ENCODE results near the gene ZNF827.

Gene ZNF827

DNA sequence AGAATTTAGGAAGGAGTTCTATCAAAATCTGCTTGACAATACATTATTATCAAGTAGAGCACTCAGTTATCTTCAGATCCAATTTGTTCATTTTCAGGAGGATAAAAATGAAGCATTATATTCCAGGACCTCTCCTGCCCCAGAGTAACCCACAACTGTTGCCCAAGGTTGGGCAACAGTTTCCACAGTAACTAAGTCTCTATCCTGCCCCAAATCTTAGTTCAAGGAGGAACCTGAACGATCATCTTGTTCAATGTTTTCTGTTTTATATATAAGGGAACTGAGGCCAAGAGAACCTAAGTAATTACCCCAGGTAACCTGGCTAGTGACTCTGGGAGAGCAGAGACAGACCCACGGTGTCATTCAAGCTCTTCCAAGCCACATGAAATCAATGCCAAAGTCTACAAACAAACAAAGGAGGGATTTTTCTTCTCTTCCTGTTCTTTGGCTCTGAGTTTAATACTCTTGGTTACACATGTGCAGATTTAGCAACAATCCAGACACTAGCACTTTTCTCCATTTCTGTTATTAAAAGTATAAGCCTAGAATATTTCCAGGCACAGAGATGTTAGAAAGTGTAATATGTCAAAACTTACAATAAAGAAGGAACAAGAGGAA is 153.1 kb downstream of the ZNF827 start:
- DNase-seq = no peak

DNA sequence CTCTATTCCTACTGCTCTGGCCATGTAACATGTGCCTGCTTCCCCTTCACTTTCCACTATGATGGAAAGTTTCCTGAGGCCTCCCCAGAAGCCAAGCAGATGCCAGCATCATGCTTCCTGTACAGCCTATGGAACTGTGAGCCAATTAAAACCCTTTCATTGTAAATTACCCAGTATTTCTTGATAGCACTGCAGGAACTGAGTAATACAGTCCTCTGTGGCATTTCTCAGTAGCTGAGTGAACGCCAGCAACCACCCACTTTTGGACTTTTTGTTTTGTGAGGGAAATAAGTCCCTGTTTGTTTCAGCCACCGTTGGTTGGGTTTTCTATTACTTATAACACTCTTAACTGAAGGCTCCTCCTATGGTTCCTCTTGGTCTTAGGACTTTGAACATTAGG is 154.6 kb downstream of the ZNF827 start:
- DNase-seq = peak; percentile 46

DNA sequence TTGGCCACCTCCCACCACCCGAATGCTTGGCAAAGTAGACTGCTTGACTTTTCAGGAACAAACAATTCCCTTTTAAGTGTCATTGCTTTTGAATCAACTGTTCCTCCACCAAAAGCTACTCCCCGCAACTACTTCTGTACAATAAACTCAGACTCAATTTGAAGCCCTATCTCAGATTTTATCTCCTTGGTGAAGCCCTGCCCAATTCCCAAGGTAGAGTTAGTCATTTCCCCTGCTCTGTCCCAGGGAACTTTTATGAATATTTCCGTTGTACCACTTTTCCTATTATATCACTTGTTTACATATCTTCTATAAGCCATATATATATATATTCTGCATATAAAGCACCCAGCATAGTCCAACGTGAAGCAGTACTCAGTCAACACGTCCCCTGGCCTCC is 155.9 kb downstream of the ZNF827 start:
- no peak for DNase-seq

DNA sequence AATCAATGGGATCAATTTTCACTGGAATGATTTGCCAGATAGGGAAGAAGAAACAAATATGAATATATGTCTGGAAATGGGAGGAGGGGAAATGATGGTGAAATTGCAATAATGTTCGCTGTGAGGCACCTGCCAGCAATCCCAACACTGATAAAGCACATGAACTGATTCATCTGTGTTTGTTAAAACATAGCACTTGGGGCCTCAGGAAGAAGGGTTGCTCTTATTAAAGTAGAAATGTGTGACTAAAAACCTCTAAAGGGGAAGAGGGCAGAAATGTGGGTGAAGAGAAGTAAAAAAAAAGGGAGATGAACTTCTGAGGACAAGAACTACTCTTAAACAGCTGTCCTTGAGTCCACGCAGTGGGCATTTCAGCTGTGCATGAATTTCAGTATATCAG is 157.3 kb downstream of the ZNF827 start:
- no peak for DNase-seq

DNA sequence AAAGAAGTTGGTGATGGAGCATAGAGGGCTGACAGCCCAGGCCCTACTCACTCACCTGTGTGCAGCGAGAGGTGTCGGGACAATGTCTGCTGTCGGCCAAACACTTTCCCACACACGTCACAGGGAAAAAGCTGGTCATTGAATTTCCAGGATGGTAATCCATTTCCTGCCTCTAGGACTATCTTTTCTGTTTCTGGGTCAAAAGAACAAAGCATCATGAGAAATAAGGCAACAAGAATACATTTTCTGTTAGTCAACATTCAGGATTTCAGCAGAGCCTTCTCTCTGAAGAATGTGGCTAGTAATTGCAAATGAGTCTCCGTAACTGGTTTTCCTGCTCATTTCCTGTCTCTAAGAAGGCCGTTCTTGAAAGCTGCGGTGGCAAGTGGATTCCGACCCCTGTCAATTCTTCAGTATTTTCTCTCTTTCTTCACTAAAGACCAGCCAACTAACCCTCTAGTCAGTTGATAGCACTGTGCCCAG is 159.3 kb downstream of the ZNF827 start:
- no peak for DNase-seq

DNA sequence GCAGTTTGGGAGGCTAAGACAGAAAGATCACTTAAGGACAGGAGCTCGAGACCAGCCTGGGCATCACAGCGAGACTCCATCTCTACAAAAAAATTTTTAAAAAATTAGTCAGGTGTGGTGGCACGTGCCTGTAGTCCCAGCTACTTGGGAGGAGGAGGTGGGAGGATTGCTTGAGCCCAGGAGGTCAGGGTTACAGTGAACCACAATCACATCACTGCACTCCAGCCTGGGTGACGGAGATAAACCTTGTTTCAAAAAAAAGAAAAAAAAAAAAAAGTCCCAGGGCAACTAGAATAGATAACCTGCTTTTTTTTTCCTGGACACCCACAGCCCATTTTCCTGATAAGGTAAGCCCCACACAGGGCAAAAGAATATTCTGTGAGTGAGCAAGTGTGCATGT is 162.4 kb downstream of the ZNF827 start:
- no peak for DNase-seq

DNA sequence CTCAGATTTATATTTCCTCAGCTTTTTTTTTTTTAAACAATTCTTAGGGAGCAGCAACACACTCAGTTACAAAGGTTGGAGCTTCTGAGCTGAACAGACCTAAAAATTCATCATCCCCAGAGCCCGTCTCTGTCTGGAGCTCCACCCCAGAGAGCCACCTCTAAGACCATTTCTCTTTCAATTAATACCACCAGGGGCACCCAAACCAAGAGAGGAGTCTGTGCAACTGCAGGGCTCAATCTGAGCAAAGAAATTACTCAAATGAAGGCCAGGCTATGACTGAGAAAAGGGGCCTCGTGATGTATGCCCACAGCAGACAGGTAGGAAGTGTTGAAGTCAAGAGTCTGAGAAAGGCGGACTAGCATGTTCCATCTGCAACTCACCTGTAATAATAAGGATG is 163.2 kb downstream of the ZNF827 start:
- DNase-seq = no peak

DNA sequence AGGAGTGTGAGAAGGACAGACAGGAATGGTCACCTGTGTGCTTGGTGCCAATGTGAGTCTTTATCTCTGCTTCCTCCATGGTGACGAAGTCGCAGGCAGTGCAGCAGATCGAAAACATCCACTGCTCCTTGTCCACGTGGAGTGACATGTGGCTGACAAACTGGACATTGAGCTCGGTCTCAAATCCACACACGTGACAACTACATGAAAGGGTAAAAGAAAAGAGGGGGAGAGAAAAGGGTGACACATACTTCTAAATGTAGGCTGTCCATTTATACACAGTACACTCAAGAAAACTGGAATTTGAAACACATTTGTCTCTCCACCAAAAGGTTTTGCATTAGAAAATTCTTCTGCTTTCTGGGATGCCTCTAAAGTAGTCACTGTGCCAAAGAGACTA is 164.2 kb downstream of the ZNF827 start:
- no peak for DNase-seq

DNA sequence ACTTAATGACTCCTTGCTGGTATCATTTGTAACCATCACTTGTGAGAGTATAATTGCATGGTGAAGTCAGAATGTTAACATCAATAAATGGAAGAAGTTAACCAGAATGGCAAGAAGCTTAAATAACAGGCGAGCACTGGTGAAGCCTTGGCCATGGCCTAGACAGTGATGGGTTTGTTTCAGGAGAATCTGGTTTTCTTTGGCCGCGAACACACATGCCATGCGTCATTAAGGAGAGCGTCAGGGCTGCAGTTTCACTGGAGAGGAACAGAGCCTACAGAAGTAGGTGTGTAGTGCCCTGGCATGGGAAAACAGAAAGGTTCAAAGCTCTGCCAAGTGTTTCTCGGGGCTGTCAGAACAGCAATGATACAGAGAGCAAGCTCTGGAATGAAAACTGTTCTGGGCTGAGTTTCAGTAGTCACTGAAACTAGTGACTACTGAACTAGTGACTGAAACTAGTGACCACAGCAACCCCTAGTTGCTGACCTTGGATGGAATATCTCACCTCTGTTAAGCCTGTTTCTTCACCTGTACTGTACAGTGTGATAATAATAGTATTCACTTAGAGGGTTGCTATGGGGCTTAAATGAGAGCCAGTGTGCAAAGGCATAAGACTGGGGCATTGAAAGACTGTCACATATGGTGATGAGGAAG is 164.9 kb downstream of the ZNF827 start:
- DNase-seq = no peak

DNA sequence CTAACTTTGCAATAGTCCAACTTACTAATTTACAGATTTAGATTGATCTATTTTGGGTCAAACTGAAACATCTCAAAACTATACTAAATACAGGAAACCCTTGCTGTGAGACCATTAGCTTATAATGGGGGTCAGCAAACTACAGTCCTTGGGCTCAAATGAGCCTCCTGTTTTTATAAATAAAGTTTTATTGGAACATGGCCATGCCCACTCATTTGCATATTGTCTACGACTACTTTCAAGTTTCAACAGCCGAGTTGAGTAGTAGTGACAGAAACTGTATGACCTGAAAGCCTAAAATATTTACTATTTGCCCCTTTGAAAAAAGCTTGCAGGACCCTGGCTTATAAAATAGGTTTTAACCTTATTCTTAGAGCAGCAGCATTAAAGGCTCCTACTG is 166.3 kb downstream of the ZNF827 start:
- no peak for DNase-seq

DNA sequence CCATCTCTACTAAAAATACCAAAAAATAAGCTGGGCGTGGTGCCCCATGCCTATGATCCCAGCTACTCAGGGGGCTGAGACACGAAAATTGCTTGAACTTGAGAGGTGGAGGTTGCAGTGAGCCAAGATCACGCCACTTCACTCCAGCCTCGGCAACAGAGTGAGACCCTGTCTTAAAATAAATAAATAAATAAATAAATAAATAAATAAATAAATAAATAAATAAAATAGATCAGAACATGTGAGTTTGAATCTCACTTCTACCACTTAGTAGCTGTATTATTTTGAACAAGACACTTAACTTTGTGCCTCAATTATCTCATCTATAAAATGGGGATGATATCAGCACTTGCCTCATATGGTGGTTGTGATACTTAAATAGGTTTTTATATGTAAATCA is 168.5 kb downstream of the ZNF827 start:
- DNase-seq = no peak

DNA sequence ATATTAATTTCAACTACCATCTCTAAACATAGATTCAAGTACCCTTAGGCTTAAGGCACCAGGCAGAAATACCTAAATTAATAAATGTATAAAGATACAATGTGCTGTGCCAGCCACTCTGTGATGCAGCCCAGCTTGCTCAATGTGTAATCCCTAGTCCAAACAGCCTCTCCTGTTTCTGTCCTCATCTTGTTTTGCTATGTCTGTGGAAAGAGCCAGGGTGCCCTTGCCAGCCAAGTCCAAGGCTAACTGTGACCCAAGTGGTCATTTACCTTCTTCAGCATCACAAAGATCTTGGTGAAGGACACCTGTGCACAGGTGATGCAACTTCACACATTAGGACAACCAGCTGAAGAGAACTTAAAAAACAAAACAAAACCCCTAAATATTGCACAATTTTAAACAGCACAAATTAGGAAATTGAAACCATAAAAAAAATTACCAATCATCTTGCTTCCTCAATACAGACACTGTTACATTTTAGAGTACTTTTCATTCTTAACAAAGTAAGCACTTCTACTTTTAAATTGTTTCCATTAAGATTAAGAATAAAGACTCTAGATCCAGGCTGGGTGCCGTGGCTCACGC is 169.1 kb downstream of the ZNF827 start:
- no peak for DNase-seq

DNA sequence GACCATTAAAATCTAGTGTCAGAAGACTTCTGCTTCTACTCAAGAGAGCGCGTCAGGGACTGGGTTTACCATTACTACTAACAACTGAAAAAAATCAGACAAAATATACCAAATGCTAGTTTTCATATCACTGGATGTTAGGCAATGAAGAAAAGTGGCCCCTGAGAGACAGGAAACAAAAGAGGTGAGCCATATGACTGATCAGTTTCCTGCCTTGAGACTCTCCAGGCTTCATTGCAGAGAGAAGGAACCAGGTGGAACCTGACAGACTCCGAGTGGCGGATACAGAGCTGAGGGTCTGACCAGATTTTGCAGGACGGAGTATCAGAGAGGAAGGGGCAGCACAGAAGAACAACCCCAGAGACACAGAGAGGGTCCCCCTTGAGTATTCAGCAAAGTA is 172.3 kb downstream of the ZNF827 start:
- no peak for DNase-seq

DNA sequence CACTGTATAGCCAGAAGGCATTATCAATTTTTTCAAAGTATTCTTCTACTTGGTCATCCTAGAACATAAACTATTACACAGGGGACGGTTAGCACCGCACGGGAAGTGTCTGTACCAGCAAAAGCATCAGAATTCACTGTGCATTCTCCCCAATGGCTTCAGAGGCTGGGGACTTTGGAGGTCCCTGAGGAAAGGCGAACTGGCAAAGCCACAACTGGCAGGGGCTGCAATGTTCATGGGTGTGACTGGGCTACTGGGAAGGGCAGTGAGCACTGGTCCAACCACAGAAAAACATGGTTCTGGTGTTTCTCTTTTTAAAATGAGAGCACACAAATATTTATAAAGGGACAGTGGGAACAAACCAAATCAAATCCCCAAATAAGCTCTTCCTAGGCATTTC is 175.2 kb downstream of the ZNF827 start:
- no peak for DNase-seq

DNA sequence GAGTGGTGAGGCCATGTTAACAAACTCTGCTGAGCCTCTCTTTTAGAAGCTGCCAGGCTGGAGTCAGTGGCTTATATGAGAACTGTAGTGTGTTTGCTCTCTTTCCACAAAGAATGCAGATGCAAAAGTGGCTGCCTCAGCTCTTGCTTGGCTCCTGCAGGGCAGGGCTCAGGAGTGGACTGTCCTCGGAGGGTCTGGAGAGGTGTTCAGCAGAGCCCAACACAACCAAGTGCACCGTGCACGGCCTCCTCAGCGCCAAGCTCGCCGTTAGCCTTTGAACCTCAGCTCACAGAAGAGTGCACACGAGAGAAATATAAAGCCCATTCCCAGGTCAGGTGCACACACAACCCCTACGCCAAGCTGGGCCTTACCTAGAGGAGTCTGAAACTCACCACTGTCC is 175.9 kb downstream of the ZNF827 start:
- DNase-seq = no peak

DNA sequence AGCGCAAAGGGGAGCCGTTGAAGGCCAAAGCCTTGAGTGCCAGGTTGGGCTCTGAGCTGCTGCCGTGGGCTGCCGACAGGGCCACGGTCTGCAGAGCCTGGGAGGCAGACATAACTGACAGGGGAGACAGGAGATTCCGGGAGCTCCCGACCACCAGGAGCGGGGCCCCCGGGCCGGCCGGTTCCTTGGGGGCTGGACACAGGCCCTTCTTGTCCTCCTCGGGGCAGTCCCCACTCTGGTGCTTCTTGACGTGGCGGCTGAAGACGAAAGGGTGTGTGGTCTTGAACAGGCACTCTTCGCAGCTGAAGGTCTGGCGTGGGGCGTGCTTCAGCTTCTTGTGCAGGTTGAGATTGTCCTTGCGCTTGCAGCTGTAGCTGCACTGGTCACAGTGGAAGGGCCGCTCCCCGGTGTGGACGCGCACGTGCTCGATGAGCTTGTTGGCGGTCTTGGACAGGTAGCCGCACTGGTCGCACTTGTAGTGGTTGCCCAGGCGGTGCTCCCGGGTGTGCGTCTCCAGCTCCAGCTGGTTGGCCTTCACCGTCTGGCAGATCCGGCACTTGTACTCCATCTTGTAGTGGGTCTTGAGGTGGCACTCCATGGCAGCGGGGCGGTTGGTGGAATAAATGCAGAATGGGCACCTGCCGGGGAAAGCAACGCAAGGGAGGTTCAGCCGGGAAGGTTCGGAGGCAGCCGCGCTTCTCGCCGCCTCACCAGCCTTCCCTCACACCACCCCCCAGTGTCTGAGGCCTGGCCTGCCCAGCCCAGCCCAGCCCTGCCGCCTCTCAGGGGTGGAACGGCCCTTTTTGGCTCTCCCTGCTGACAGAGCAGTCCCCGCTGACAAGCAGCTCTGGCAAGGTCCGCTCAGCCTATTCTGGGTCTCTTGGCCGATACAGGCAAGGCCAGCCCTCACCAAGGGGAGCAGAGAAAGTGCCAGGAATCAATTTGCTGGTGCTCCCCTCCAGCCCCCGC is 177.4 kb downstream of the ZNF827 start:
- DNase-seq = no peak

DNA sequence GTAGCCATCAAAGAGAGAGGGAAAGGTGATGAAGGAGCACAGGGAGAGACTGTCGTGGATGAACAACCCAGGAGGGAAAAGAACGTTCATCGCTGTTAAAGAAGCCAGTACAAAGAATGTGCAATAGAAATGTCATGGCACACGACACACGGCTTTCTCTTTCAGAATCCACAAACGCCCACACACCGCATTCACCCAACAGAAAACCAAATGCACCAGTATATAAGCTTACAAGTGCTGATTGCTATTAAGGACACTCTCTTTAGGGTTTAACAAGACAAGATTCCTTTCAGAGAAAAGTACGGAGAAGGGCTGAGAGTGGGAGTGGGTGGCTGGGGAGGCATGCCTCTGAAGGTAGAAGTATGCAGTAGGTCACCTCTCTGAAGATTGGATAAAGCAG is 178.4 kb downstream of the ZNF827 start:
- peak; percentile 57 for DNase-seq

DNA sequence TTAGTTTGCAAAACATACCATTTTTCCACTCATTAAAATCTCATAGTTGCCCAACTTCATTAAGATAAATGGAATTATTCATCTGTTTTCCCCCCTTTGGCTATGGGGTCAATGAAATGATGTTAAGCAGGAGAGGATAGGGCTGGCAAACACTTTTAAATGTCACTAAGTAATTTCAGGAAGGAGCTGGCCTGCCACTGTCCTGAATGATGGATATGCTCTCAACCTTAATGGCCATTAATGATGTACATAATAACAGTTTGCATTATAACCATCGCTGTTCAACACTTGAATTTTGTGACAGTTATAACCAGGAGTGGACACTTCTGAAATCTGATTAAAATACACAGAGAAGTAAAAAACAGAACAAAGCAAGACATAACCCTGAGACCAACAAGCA is 181.4 kb downstream of the ZNF827 start:
- DNase-seq = no peak

DNA sequence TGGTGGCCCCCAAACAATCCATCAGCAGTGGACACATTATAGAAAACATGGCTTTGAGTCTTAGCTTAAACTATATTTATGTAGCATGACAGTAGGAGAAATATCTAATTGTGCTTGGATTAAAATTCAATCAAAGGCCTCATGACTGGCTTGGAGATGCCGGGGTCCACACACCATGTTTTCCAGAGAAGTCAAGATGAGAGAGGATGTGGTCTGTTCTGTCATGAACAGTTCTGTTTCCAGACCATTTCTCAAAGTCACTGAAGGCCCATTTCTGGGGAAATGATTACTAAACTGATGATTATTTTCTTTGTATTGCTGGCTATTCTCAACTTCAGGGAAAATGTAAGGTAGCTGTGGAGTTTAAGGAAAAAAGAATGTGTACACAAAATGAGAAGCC is 182.4 kb downstream of the ZNF827 start:
- DNase-seq = peak; percentile 38

DNA sequence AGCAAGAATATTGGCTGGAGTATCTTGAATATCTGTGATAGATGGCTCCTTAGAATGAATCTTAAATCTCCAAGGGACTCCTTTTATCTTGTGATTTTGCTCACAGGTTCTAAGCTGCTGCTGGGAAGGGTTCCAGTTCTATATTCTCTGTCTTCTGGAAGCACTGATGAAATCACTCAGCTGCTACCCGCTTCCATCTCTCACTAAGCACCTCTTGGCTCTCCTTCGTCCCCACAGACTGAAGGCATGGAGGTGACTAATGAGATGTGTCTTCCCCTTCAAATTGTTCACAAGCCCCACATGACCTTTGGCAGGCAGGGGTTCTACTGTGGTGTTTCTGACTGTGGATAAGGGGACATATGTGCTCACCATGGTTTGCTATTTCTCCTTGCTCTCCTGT is 182.8 kb downstream of the ZNF827 start:
- peak; percentile 27 for DNase-seq

DNA sequence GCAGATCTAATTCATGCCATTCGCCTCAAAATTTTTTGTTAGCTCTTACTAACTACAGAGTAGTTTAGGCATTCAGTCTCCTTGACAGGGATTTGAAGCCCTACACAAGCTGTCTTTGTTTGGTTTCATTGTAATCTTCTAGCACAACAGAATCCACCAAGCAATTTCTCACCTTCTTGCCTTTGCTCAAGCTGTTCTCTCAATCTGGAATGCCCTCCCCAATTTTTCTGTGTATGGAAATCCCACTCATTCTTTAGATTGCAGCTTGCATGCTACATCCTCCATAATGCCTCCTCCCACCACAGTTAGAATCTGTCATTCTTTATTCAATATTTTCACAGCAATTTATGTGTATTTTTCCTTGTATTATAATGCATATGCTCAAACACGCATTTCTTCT is 195.0 kb downstream of the ZNF827 start:
- no peak for DNase-seq

DNA sequence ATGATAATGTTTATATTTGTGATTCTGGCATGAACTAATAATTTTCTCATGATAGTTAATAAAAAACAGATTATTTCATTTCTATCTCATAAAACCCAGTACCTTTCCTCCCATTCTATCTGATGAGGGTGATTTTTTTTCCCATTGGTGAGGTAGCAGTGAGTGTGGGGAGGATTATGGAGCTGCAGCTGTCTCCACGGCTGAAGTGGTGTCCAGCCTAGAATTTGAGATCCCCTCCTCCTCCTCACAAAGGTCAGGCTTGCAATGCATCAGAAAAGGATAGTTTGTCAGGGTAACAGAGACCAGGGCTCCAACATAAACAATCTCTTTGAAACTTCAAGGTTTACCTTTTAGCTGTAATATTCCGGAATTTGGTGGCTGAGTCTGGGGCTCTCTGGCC is 197.8 kb downstream of the ZNF827 start:
- no peak for DNase-seq

DNA sequence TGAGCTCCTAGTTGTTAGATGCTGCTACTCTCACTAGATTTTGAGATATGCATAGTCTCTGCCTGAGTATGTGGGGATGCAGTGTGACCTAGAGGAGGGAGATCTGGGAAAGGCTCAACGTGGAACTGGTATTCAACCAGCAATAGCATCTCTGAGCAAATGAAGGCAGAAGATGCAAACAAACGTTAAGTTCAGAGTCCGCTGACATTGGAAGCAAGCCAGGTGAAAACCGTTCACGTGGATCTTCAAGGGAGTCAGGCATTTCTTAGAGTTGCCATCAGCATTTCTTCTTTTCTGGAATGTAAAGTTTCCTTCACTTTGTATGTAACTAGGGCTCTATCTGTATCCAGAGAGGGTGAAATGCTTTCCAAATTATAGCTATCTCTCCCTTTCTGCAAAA is 198.8 kb downstream of the ZNF827 start:
- no peak for DNase-seq
